NCI-H460 (cell line): ENCODE measurements around the gene RASGRP3. TPM values are rescaled to one million over a fixed set of nuclear protein-coding genes. Genes with fewer than 3 reads are reported as not detected.

Source experiments
- DNase-seq: peaks from one replicate; pipeline ENCODE4 v3.0.0-alpha.2; 2016; ENCODE audit warnings: low read depth; ENCODE audit errors: extremely low read depth
- small RNA-seq, 2 experiments: library from RNA; depleted of rRNA; stranded (forward); fragments of <200 nt; gene quantifications; one replicate each; pipeline ENCODE3, GENCODE V24; 2014
- total RNA-seq: library from RNA; depleted of rRNA; stranded (reverse); fragments of >200 nt; shearing (Covaris generic); gene quantifications from 2 replicates; pipeline ENCODE4 v1.2.3, GENCODE V29; 2014; rRNA removed

RASGRP3 gene
- total RNA-seq, 1 experiment from 2014 or later, result not detected

DNA sequence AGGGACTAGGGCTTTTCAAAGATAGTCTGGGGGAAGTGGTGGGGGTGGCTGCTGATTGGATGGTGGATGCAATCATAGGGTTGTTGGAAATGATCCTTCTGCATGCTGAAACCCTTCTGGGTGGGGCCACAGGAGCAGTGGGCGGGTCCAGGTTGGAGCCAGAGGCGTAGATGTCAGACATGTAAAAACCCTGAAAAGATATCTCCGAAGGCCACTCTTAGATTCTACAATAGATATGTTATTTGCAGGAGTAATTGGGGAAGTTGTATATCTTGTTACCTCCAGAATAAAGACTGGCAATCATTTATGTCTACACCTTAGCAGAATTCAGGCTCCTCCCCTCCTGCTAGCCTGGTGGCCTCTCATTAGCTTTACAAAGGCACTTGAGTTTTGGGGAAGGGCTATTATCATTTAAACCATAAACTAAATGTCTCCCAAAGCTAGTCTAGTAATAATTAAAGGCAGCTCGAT is 130.8 kb downstream of the RASGRP3 start:
- DNase-seq, result no peak

GRCh38 chr2:33607905-33608304 is 131.5 kb downstream of the RASGRP3 start:
- DNase-seq, result no peak

DNA sequence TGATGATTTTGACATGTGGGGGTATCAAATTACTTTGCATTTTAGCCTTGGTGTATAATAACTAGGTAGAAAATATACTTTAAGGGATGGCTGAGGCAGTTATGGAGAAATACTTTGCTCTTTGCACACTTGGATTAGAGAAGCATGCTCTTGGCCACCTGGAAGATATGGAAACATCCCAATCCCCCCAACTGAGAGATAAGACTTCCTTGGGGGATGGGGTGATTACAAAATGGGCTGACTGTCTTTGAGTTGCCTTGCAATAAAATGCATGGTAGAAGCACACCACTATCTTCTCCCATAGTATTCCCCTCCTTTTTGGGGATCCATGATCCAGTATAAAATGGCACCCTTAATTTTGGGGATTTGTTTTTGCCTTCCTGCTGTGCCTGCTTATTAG is 137.7 kb downstream of the RASGRP3 start:
- DNase-seq, result no peak

Small RNA genes within 50 kb of the gene (small RNA-seq; reads per million reads assigned to genes)
- 0 reads per million in 2 experiments for gene ATP6V0E1P3

Other genes starting within 250 kb of the RASGRP3 start
- 16.4 and 20.8 TPM in 2 replicates for gene FAM98A, start 122.7 kb downstream of the RASGRP3 start, total RNA-seq